PC-3 (cell line): ENCODE results near the gene DRAP1. TPM values are rescaled to one million over a fixed set of nuclear protein-coding genes. Genes with fewer than 3 reads are reported as not detected.

Source experiments
- ATAC-seq: fragments of 200-7000 bp; cut with Tn5 transposase; 2 replicates; pipeline ENCODE4 v1.9.1; 2020; ENCODE audit warnings: mild to moderate bottlenecking, moderate library complexity
- BruUV-seq: library from RNA; stranded (reverse); fragments of 400-500 nt; replicated peaks from 2 replicates; lab custom pipeline; 2021; lab: Mats Ljungman, UMichigan
- CTCF ChIA-PET: fragments of 300-600 bp; sonication (Branson Sonifier 250); formaldehyde crosslinking; loops from one replicate; lab custom pipeline; 2022; ENCODE audit warnings: antibody characterized with exemption; lab: Charles Lee
- POLR2A ChIA-PET: fragments of 300-600 bp; sonication (Branson Sonifier 250); formaldehyde crosslinking; loops from one replicate; lab custom pipeline; 2022; ENCODE audit warnings: antibody characterized with exemption; ENCODE audit not compliant: unreplicated experiment; lab: Charles Lee
- DNase-seq: peaks from one replicate; pipeline ENCODE4 v3.0.0-alpha.2; 2015
- H2AFZ ChIP-seq: fragments of 300-600 bp; sonication (generic); 2 replicates; pipeline ENCODE4 v1.6.0; 2016; ENCODE audit warnings: antibody characterized with exemption, low read length
- H3F3A ChIP-seq: fragments of 300-600 bp; sonication (generic); one replicate; pipeline ENCODE4 v1.6.0; 2017; ENCODE audit warnings: antibody characterized with exemption, low read length, control low read depth, mild to moderate bottlenecking; ENCODE audit not compliant: unreplicated experiment
- H3K27ac ChIP-seq: fragments of 300-600 bp; sonication (generic); 2 replicates; pipeline ENCODE4 v1.5.1; 2016; ENCODE audit warnings: mild to moderate bottlenecking, low read length
- H3K27me3 ChIP-seq: fragments of 300-600 bp; sonication (generic); 2 replicates; pipeline ENCODE4 v1.6.1; 2016; ENCODE audit warnings: low read length, mixed read lengths
- H3K36me3 ChIP-seq: fragments of 300-600 bp; sonication (generic); 2 replicates; pipeline ENCODE4 v1.6.1; 2016; ENCODE audit warnings: low read depth, mixed run types, low read length, mixed read lengths
- H3K4me1 ChIP-seq: fragments of 300-600 bp; sonication (generic); 2 replicates; pipeline ENCODE4 v1.5.1; 2016; ENCODE audit warnings: low read length; ENCODE audit not compliant: insufficient read depth
- H3K4me2 ChIP-seq: fragments of 300-600 bp; sonication (generic); 2 replicates; pipeline ENCODE4 v1.6.0; 2016; ENCODE audit warnings: low read length
- H3K4me3 ChIP-seq: fragments of 300-600 bp; sonication (generic); 2 replicates; pipeline ENCODE4 v1.5.1; 2016; ENCODE audit warnings: mild to moderate bottlenecking, low read length, mixed read lengths
- H3K79me2 ChIP-seq: fragments of 300-600 bp; sonication (generic); 2 replicates; pipeline ENCODE4 v1.6.1; 2017; ENCODE audit warnings: low read length, mixed read lengths
- H3K9ac ChIP-seq: fragments of 300-600 bp; sonication (generic); 2 replicates; pipeline ENCODE4 v1.6.0; 2016; ENCODE audit warnings: mild to moderate bottlenecking, low read length
- H3K9me2 ChIP-seq: fragments of 300-600 bp; sonication (generic); replicated peaks from 2 replicates; pipeline ENCODE4 v1.6.1; 2016; ENCODE audit warnings: mixed run types, low read length, mixed read lengths
- H3K9me3 ChIP-seq: fragments of 300-600 bp; sonication (generic); 2 replicates; pipeline ENCODE4 v1.6.1; 2016; ENCODE audit warnings: low read length, mixed read lengths
- H4K20me1 ChIP-seq: fragments of 300-600 bp; sonication (generic); 2 replicates; pipeline ENCODE4 v1.6.1; 2016; ENCODE audit warnings: low read length, mixed read lengths
- CTCF ChIP-seq: fragments of 300-600 bp; sonication (generic); conservative IDR thresholded peaks from 2 replicates; pipeline ENCODE4 v1.5.1; 2017; ENCODE audit warnings: antibody characterized with exemption, low read depth, mild to moderate bottlenecking, low read length
- EZH2 ChIP-seq: fragments of 300-600 bp; sonication (generic); IDR thresholded peaks from one replicate; pipeline ENCODE4 v1.6.1; 2017; ENCODE audit warnings: antibody characterized with exemption, mild to moderate bottlenecking, low read length; ENCODE audit not compliant: unreplicated experiment
- EZH2phosphoT487 ChIP-seq: fragments of 300-600 bp; sonication (generic); IDR thresholded peaks from 2 replicates; pipeline ENCODE4 v1.6.1; 2018; ENCODE audit warnings: mild to moderate bottlenecking, antibody characterized with exemption, low read length, borderline replicate concordance
- intact Hi-C: fragments of 100-400 bp; cut with micrococcal nuclease; formaldehyde crosslinking; loops from 2 replicates; pipeline ENCODE4 v1.9.0; 2023
- total RNA-seq: library from RNA; depleted of rRNA; stranded (reverse); fragments of >200 nt; gene quantifications from 2 replicates; pipeline ENCODE4 v1.2.3, GENCODE V29; 2014

DRAP1 gene
- total RNA-seq, 1 experiment from 2014 or later = 944 TPM

- Histone ChIP-seq H3K9ac (no peak overlapping the region), H3K27me3 (no peaks in the 10 kb centered on the region), H2AFZ (no peak overlapping the region), H3K9me3 (no peaks in the 10 kb centered on the region), H3K4me2 (no peak overlapping the region), H3K9me2 (no peaks in the 10 kb centered on the region), H3K4me3 (no peak overlapping the region), H3F3A (no peaks in the 10 kb centered on the region), H3K4me1 (peaks cover 8% of the 10 kb centered on the region), H3K79me2 (peaks cover 21% of the 10 kb centered on the region), H3K27ac (no peak overlapping the region), H4K20me1 (no peaks in the 10 kb centered on the region; the same call in 1 of the 2 replicates), H3K36me3 (no peaks in the 10 kb centered on the region)
- no peak for DNase-seq
- ChIA-PET CTCF (no interaction called here), POLR2A (no interaction called here)
- intact Hi-C loops = no loop called here
- no TSS peak for BruUV-seq
- no peak for TF ChIP-seq EZH2phosphoT487
- TF ChIP-seq CTCF = no peak
- TF ChIP-seq EZH2 = no peak
- no peak for ATAC-seq
Measured at GRCh38 chr11:65958291-65958690, 39.1 kb downstream of the DRAP1 start.

GRCh38 chr11:65958774-65959420 lies 39.7 kb downstream of the DRAP1 start:
- Histone ChIP-seq H3K9me2 (no peaks in the 10 kb centered on the region), H3K79me2 (peaks cover 27% of the 10 kb centered on the region), H3K27ac (no peak overlapping the region), H3K4me2 (no peak overlapping the region), H2AFZ (no peak overlapping the region), H3K36me3 (no peaks in the 10 kb centered on the region; the same call in 1 of the 2 replicates), H3K9ac (no peak overlapping the region), H4K20me1 (peaks cover 4% of the 10 kb centered on the region; the same call in 1 of the 2 replicates), H3F3A (no peaks in the 10 kb centered on the region), H3K9me3 (no peaks in the 10 kb centered on the region), H3K4me3 (no peak overlapping the region), H3K4me1 (peaks cover 8% of the 10 kb centered on the region), H3K27me3 (no peaks in the 10 kb centered on the region)
- no peak for ATAC-seq
- BruUV-seq = no TSS peak
- no peak for DNase-seq
- CTCF ChIA-PET = no interaction called here
- no peak for TF ChIP-seq EZH2
- no peak for TF ChIP-seq EZH2phosphoT487
- TF ChIP-seq CTCF = no peak
- POLR2A ChIA-PET = interaction anchor here (0.6 kb wide), 1 partner anchor 178 kb away, joined by 10 read pairs; no protein-coding TSS in a partner anchor
- intact Hi-C loops = no loop called here

GRCh38 chr11:65960824-65961266 lies 41.6 kb downstream of the DRAP1 start:
- Histone ChIP-seq H3K4me3 (peak overlapping the region; percentile 95), H3F3A (no peaks in the 10 kb centered on the region), H3K4me1 (peaks cover 8% of the 10 kb centered on the region), H3K79me2 (peaks cover 39% of the 10 kb centered on the region), H3K9ac (peak overlapping the region; percentile 94), H3K9me2 (no peaks in the 10 kb centered on the region), H3K9me3 (no peaks in the 10 kb centered on the region), H2AFZ (peak overlapping the region; percentile 81), H4K20me1 (peaks cover 5% of the 10 kb centered on the region; the same call in 1 of the 2 replicates), H3K27me3 (no peaks in the 10 kb centered on the region), H3K4me2 (peak overlapping the region; percentile 84), H3K27ac (peak overlapping the region; percentile 66), H3K36me3 (peaks cover 18% of the 10 kb centered on the region; the same call in 1 of the 2 replicates)
- intact Hi-C loops = loop anchor here (1.0 kb wide), 1 partner anchor 41 kb away; the partner anchor contains the start of genes BANF1 and EIF1AD
- ChIA-PET POLR2A (no interaction called here), CTCF (interaction anchor here (0.7 kb wide), 1 partner anchor 352 kb away, joined by 3 read pairs; no protein-coding TSS in a partner anchor)
- no TSS peak for BruUV-seq
- no peak for DNase-seq
- TF ChIP-seq EZH2 = no peak
- no peak for TF ChIP-seq CTCF
- TF ChIP-seq EZH2phosphoT487 = no peak
- ATAC-seq = peak; percentile 4; the same call in 1 of the 2 replicates
